Central memory CD8-positive, alpha-beta T cell (primary cell): ENCODE measurements around the gene SMIM45.

ENCODE experiments used
- ATAC-seq: fragments of 150-1000 bp; cut with Tn5 transposase; replicated peaks from 2 replicates; pipeline ENCODE4 v1.10.0; 2022; ENCODE audit warnings: mild to moderate bottlenecking, moderate FRiP score, moderate number of reproducible peaks; ENCODE audit not compliant: poor library complexity, severe bottlenecking; ENCODE audit errors: extremely low read depth
- DNase-seq, 2 donors: peaks; one replicate each; pipeline ENCODE4 v3.0.0; 2021; ENCODE audit warnings: low spot score in 2 of 2
- H3K27ac Mint-ChIP-seq: one replicate; pipeline ENCODE4 v1.8.0; 2022; ENCODE audit warnings: low read depth, mild to moderate bottlenecking, moderate library complexity, mixed read lengths
- H3K27me3 Mint-ChIP-seq: one replicate; pipeline ENCODE4 v1.8.0; 2022; ENCODE audit warnings: mixed read lengths
- H3K36me3 Mint-ChIP-seq: one replicate; pipeline ENCODE4 v1.8.0; 2022; ENCODE audit warnings: mild to moderate bottlenecking, moderate library complexity, mixed read lengths; ENCODE audit not compliant: insufficient read depth
- H3K4me1 Mint-ChIP-seq: one replicate; pipeline ENCODE4 v1.8.0; 2022; ENCODE audit warnings: mixed read lengths
- H3K4me3 Mint-ChIP-seq: one replicate; pipeline ENCODE4 v1.8.0; 2022; ENCODE audit warnings: mild to moderate bottlenecking, moderate library complexity, mixed read lengths
- H3K9me3 Mint-ChIP-seq: one replicate; pipeline ENCODE4 v1.8.0; 2022; ENCODE audit warnings: mixed read lengths

The SMIM45 gene

GRCh38 chr22:41933411-41934177 is 18.4 kb upstream of the SMIM45 start:
- Mint-ChIP-seq H3K4me3 (no peak overlapping the region), H3K4me1 (peaks cover 5% of the 10 kb centered on the region), H3K9me3 (no peaks in the 10 kb centered on the region), H3K27ac (no peak overlapping the region), H3K27me3 (no peaks in the 10 kb centered on the region), H3K36me3 (peaks cover 9% of the 10 kb centered on the region)
- no peak for ATAC-seq
- no peak for DNase-seq

- Mint-ChIP-seq H3K27me3 (no peaks in the 10 kb centered on the region), H3K4me3 (no peak overlapping the region), H3K27ac (peak overlapping the region; percentile 81), H3K4me1 (peaks cover 13% of the 10 kb centered on the region), H3K9me3 (no peaks in the 10 kb centered on the region), H3K36me3 (peaks cover 18% of the 10 kb centered on the region)
- ATAC-seq (no peak), DNase-seq (no peak)
These were observed 17.5 kb upstream of the SMIM45 start for GRCh38 chr22:41934284-41935014.

- no peaks in the 10 kb centered on the region for H3K27me3 Mint-ChIP-seq
- H3K36me3 Mint-ChIP-seq = peaks cover 23% of the 10 kb centered on the region
- ATAC-seq (no peak), DNase-seq (no peak)
- H3K9me3 Mint-ChIP-seq = no peaks in the 10 kb centered on the region
- H3K4me1 Mint-ChIP-seq = peaks cover 18% of the 10 kb centered on the region
- H3K4me3 Mint-ChIP-seq = no peak overlapping the region
- H3K27ac Mint-ChIP-seq = peak overlapping the region; percentile 81
These were observed 17.0 kb upstream of the SMIM45 start for GRCh38 chr22:41935015-41935351.

GRCh38 chr22:41935509-41935908 is 16.4 kb upstream of the SMIM45 start:
- no peaks in the 10 kb centered on the region for H3K27me3 Mint-ChIP-seq
- peak overlapping the region; percentile 38 for H3K27ac Mint-ChIP-seq
- H3K36me3 Mint-ChIP-seq = peaks cover 27% of the 10 kb centered on the region
- no peaks in the 10 kb centered on the region for H3K9me3 Mint-ChIP-seq
- H3K4me1 Mint-ChIP-seq = peaks cover 24% of the 10 kb centered on the region
- no peak overlapping the region for H3K4me3 Mint-ChIP-seq
- ATAC-seq (no peak), DNase-seq (no peak)

GRCh38 chr22:41936894-41937169 is 15.1 kb upstream of the SMIM45 start:
- peaks cover 34% of the 10 kb centered on the region for H3K36me3 Mint-ChIP-seq
- no peak overlapping the region for H3K27ac Mint-ChIP-seq
- H3K9me3 Mint-ChIP-seq = no peaks in the 10 kb centered on the region
- peaks cover 35% of the 10 kb centered on the region for H3K4me1 Mint-ChIP-seq
- no peak for ATAC-seq
- no peaks in the 10 kb centered on the region for H3K27me3 Mint-ChIP-seq
- no peak overlapping the region for H3K4me3 Mint-ChIP-seq
- DNase-seq = no peak

- Mint-ChIP-seq H3K4me1 (peaks cover 30% of the 10 kb centered on the region), H3K27me3 (no peaks in the 10 kb centered on the region), H3K27ac (peak overlapping the region; percentile 100), H3K9me3 (no peaks in the 10 kb centered on the region), H3K4me3 (peak overlapping the region; percentile 74), H3K36me3 (peaks cover 33% of the 10 kb centered on the region)
- ATAC-seq = peak; percentile 84
- DNase-seq = peak; percentile 85 to 98
These were observed 11.7 kb upstream of the SMIM45 start for GRCh38 chr22:41939981-41940831.

- peaks cover 37% of the 10 kb centered on the region for H3K4me1 Mint-ChIP-seq
- peaks cover 33% of the 10 kb centered on the region for H3K36me3 Mint-ChIP-seq
These were observed 10.9 kb upstream of the SMIM45 start for GRCh38 chr22:41940832-41941765.

GRCh38 chr22:41943661-41944209 is 8.2 kb upstream of the SMIM45 start:
- no peak for DNase-seq
- Mint-ChIP-seq H3K27me3 (no peaks in the 10 kb centered on the region), H3K9me3 (no peaks in the 10 kb centered on the region), H3K4me1 (peaks cover 39% of the 10 kb centered on the region), H3K4me3 (peak overlapping the region; percentile 41), H3K36me3 (peaks cover 24% of the 10 kb centered on the region), H3K27ac (no peak overlapping the region)
- no peak for ATAC-seq

More at GRCh38 chr22:41940832-41941765, 10.9 kb upstream of the SMIM45 start:
- Mint-ChIP-seq H3K9me3 (no peaks in the 10 kb centered on the region), H3K27ac (peak overlapping the region; percentile 100), H3K27me3 (no peaks in the 10 kb centered on the region), H3K4me3 (peak overlapping the region; percentile 74)
- peak; percentile 82 to 88 for DNase-seq
- ATAC-seq = peak; percentile 50

GRCh38 chr22:41946629-41947423 is 5.1 kb upstream of the SMIM45 start, which contains the start of gene CENPM:
CENPM (minus strand) TSS chr22:41947152; CDS start chr22:41947076, 76 bp downstream.
- Mint-ChIP-seq H3K4me3 (peak within 1 kb of the TSS; percentile 87), H3K4me1 (peaks cover 10% of the 10 kb centered on the region), H3K9me3 (no peaks in the 10 kb centered on the region), H3K27ac (peak within 1 kb of the TSS; percentile 71), H3K27me3 (no peaks in the 10 kb centered on the region), H3K36me3 (peaks cover 1% of the 10 kb centered on the region)
- peak; percentile 94 for ATAC-seq
- peak; percentile 69 to 73 for DNase-seq

GRCh38 chr22:41947424-41948080 is 4.4 kb upstream of the SMIM45 start:
- H3K4me3 Mint-ChIP-seq = peak overlapping the region; percentile 87
- DNase-seq (no peak), ATAC-seq (no peak)
- H3K27me3 Mint-ChIP-seq = no peaks in the 10 kb centered on the region
- H3K27ac Mint-ChIP-seq = peak overlapping the region; percentile 71
- H3K4me1 Mint-ChIP-seq = peaks cover 10% of the 10 kb centered on the region
- peaks cover 1% of the 10 kb centered on the region for H3K36me3 Mint-ChIP-seq
- H3K9me3 Mint-ChIP-seq = no peaks in the 10 kb centered on the region

- Mint-ChIP-seq H3K36me3 (peaks cover 1% of the 10 kb centered on the region), H3K27ac (no peak overlapping the region), H3K27me3 (no peaks in the 10 kb centered on the region), H3K4me1 (peaks cover 10% of the 10 kb centered on the region), H3K9me3 (no peaks in the 10 kb centered on the region), H3K4me3 (no peak overlapping the region)
- DNase-seq (no peak), ATAC-seq (no peak)
These were observed 3.8 kb upstream of the SMIM45 start for GRCh38 chr22:41948142-41948541.
